GM18909 (cell line): ENCODE results near the gene PREX1.
"Not testable (repeated sequence)": the region's sequence is repeated elsewhere in the genome, so short reads cannot be mapped to it uniquely, and the experiment has no call there.

ENCODE experiments used
- ATAC-seq: cut with Tn5 transposase; IDR thresholded peaks from one replicate; pipeline ENCODE4 v1.9.1; 2021; ENCODE audit warnings: mild to moderate bottlenecking; ENCODE audit not compliant: unreplicated experiment, poor library complexity

PREX1 gene

GRCh38 chr20:48599748-48600469 lies 227.9 kb downstream of the PREX1 start:
- no peak for ATAC-seq

- no peak for ATAC-seq
Observed at GRCh38 chr20:48599106-48599747, 228.6 kb downstream of the PREX1 start.

- not testable (repeated sequence) for ATAC-seq
Observed at GRCh38 chr20:48598303-48598941, 229.4 kb downstream of the PREX1 start.

GRCh38 chr20:48597521-48598302 lies 230.1 kb downstream of the PREX1 start:
- ATAC-seq = no peak

- no peak for ATAC-seq
Observed at GRCh38 chr20:48596334-48596898, 231.4 kb downstream of the PREX1 start.

- no peak for ATAC-seq
Observed at GRCh38 chr20:48595495-48596333, 232.1 kb downstream of the PREX1 start.

GRCh38 chr20:48594533-48594932 lies 233.3 kb downstream of the PREX1 start:
- ATAC-seq = no peak

- ATAC-seq = no peak
Observed at GRCh38 chr20:48592107-48592940, 235.5 kb downstream of the PREX1 start.

GRCh38 chr20:48586730-48587129 lies 241.1 kb downstream of the PREX1 start:
- ATAC-seq = no peak

GRCh38 chr20:48585061-48585870 lies 242.5 kb downstream of the PREX1 start:
- no peak for ATAC-seq

GRCh38 chr20:48584391-48585060 lies 243.3 kb downstream of the PREX1 start:
- ATAC-seq = no peak

- ATAC-seq = no peak
Observed at GRCh38 chr20:48583801-48584200, 244.0 kb downstream of the PREX1 start.

GRCh38 chr20:48583171-48583570 lies 244.6 kb downstream of the PREX1 start:
- no peak for ATAC-seq

GRCh38 chr20:48582673-48582985 lies 245.2 kb downstream of the PREX1 start:
- no peak for ATAC-seq

- no peak for ATAC-seq
Observed at GRCh38 chr20:48581167-48581566, 246.6 kb downstream of the PREX1 start.

GRCh38 chr20:48578397-48579098 lies 249.3 kb downstream of the PREX1 start:
- no peak for ATAC-seq

- no peak for ATAC-seq
Observed at GRCh38 chr20:48577557-48577956, 250.2 kb downstream of the PREX1 start.
